Mesodermal cell (in vitro differentiated cells): ENCODE measurements around the gene RPLP2.

Source experiments
- H3K27ac ChIP-seq: 2 replicates; pipeline ENCODE4 v1.7.0; 2013; ENCODE audit warnings: mild to moderate bottlenecking, low read depth, low read length, moderate library complexity; ENCODE audit not compliant: severe bottlenecking
- H3K36me3 ChIP-seq: 2 replicates; pipeline ENCODE4 v1.7.1; 2013; ENCODE audit warnings: mild to moderate bottlenecking, low read length, moderate library complexity; ENCODE audit not compliant: control insufficient read depth, insufficient read depth
- H3K4me1 ChIP-seq: one replicate; pipeline ENCODE4 v1.7.1; 2013; ENCODE audit warnings: mild to moderate bottlenecking, low read length; ENCODE audit not compliant: insufficient read depth, control insufficient read depth, poor library complexity, severe bottlenecking
- H3K4me3 ChIP-seq: 2 replicates; pipeline ENCODE4 v1.7.0; 2013; ENCODE audit warnings: low read length, control low read depth, mild to moderate bottlenecking; ENCODE audit not compliant: insufficient read depth, poor library complexity, severe bottlenecking; ENCODE audit errors: extremely low read depth
- H3K9me3 ChIP-seq: 2 replicates; pipeline ENCODE4 v1.7.1; 2013; ENCODE audit warnings: mild to moderate bottlenecking, low read length, moderate library complexity; ENCODE audit not compliant: control insufficient read depth
- WGBS, 2 experiments: methylation state at CpG; one replicate each; pipeline ENCODE4 v1.1.5; 2013; ENCODE audit warnings: missing lambda C conversion rate in 2 of 2; ENCODE audit not compliant: insufficient coverage in 2 of 2; 5-methylcytosine and 5-hydroxymethylcytosine counted together

Gene RPLP2

GRCh38 chr11:849951-850774 lies 40.4 kb downstream of the RPLP2 start:
- Histone ChIP-seq H3K4me1 (peaks cover 35% of the 10 kb centered on the region), H3K27ac (no peak overlapping the region), H3K9me3 (no peaks in the 10 kb centered on the region), H3K4me3 (peak overlapping the region; percentile 34), H3K36me3 (peaks cover 2% of the 10 kb centered on the region)
- WGBS, 2 experiments = 2% methylated on average over 74 to 77 of the region's 97 CpGs

GRCh38 chr11:850775-851763 lies 41.3 kb downstream of the RPLP2 start:
- Histone ChIP-seq H3K36me3 (peaks cover 2% of the 10 kb centered on the region), H3K27ac (no peak overlapping the region), H3K9me3 (no peaks in the 10 kb centered on the region), H3K4me1 (peaks cover 26% of the 10 kb centered on the region), H3K4me3 (peak overlapping the region; percentile 34)
- 19 to 23% methylated on average over 23 to 24 of the region's 28 CpGs for WGBS, 2 experiments

GRCh38 chr11:852762-853161 lies 43.0 kb downstream of the RPLP2 start:
- Histone ChIP-seq H3K4me1 (peaks cover 20% of the 10 kb centered on the region), H3K36me3 (peaks cover 2% of the 10 kb centered on the region), H3K4me3 (no peak overlapping the region), H3K9me3 (no peaks in the 10 kb centered on the region), H3K27ac (no peak overlapping the region)
- 84 to 89% methylated on average over 5 to 11 of the region's 15 CpGs for WGBS, 2 experiments

- Histone ChIP-seq H3K4me3 (no peak overlapping the region), H3K9me3 (no peaks in the 10 kb centered on the region), H3K4me1 (peaks cover 15% of the 10 kb centered on the region), H3K36me3 (peaks cover 2% of the 10 kb centered on the region), H3K27ac (no peak overlapping the region)
- 91 to 95% methylated on average over 18 to 22 of the region's 27 CpGs for WGBS, 2 experiments
Measured at GRCh38 chr11:853682-854448, 44.1 kb downstream of the RPLP2 start.

GRCh38 chr11:854601-855329 lies 45.0 kb downstream of the RPLP2 start:
- 71 to 83% methylated on average over 13 to 20 of the region's 20 CpGs for WGBS, 2 experiments
- H3K36me3 ChIP-seq = peaks cover 2% of the 10 kb centered on the region
- no peak overlapping the region for H3K27ac ChIP-seq
- no peak overlapping the region for H3K4me3 ChIP-seq
- H3K9me3 ChIP-seq = no peaks in the 10 kb centered on the region
- peaks cover 11% of the 10 kb centered on the region for H3K4me1 ChIP-seq

- WGBS, 2 experiments = 91 to 93% methylated on average over 5 to 7 of the region's 7 CpGs
- no peaks in the 10 kb centered on the region for H3K9me3 ChIP-seq
- H3K4me3 ChIP-seq = no peak overlapping the region
- peaks cover 11% of the 10 kb centered on the region for H3K4me1 ChIP-seq
- H3K36me3 ChIP-seq = peaks cover 2% of the 10 kb centered on the region
- no peak overlapping the region for H3K27ac ChIP-seq
Measured at GRCh38 chr11:855330-855674, 45.5 kb downstream of the RPLP2 start.

GRCh38 chr11:855796-856195 lies 46.0 kb downstream of the RPLP2 start:
- H3K9me3 ChIP-seq = no peaks in the 10 kb centered on the region
- no peak overlapping the region for H3K27ac ChIP-seq
- H3K4me3 ChIP-seq = no peak overlapping the region
- peaks cover 6% of the 10 kb centered on the region for H3K4me1 ChIP-seq
- 91 to 93% methylated on average over 11 to 12 of the region's 12 CpGs for WGBS, 2 experiments
- peaks cover 2% of the 10 kb centered on the region for H3K36me3 ChIP-seq

GRCh38 chr11:856397-856796 lies 46.6 kb downstream of the RPLP2 start:
- Histone ChIP-seq H3K9me3 (no peaks in the 10 kb centered on the region), H3K4me3 (no peak overlapping the region), H3K4me1 (peaks cover 4% of the 10 kb centered on the region), H3K27ac (no peak overlapping the region), H3K36me3 (peaks cover 2% of the 10 kb centered on the region)
- 67 to 94% methylated on average over 1 to 3 of the region's 8 CpGs for WGBS, 2 experiments

GRCh38 chr11:858053-858761 lies 48.4 kb downstream of the RPLP2 start:
- Histone ChIP-seq H3K9me3 (no peaks in the 10 kb centered on the region), H3K4me3 (no peak overlapping the region), H3K4me1 (peaks cover 12% of the 10 kb centered on the region), H3K27ac (no peak overlapping the region), H3K36me3 (peaks cover 2% of the 10 kb centered on the region)
- WGBS, 2 experiments = 87 to 93% methylated on average over 20 to 23 of the region's 27 CpGs
